HG03342 (cell line): ENCODE measurements around the gene PDE9A.
"Not testable (repeated sequence)": the region's sequence is repeated elsewhere in the genome, so short reads cannot be mapped to it uniquely, and the experiment has no call there.

Experiments
- ATAC-seq: cut with Tn5 transposase; IDR thresholded peaks from one replicate; pipeline ENCODE4 v1.9.1; 2021; ENCODE audit warnings: mild to moderate bottlenecking, moderate library complexity; ENCODE audit not compliant: unreplicated experiment

PDE9A gene

DNA sequence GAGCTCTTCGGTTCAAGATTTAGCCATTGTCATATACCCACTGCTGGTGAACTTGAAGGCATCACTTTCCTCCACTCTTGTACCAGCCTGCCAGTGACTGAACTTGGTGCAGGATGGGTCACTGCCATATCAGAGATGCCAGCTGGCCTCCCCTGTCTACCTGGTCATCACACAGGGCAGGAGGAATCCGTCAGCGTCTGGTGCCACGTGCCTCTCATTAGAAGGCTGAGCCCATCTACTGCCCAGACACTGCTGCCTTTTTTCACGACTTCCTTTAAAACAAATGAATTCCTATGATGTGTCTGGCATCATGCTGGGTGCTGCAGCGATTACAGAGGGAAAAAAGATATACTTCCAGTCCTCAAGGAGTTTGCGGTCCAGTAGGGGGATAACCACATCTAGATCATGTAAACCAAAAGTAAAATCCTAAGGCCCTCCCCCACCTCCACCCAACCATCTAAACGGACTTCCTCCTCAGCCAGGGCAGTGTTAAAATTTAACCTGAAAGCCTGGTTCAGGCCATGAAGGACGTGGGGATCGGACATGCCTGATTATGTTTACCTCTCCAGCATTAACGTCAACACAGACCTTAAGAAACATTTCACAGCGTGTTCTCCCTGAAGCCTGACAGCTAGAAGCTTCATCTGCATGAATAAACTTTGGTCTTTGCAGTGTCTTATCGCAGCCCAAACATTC, 29.2 kb upstream of the PDE9A start:
- ATAC-seq = no peak

DNA sequence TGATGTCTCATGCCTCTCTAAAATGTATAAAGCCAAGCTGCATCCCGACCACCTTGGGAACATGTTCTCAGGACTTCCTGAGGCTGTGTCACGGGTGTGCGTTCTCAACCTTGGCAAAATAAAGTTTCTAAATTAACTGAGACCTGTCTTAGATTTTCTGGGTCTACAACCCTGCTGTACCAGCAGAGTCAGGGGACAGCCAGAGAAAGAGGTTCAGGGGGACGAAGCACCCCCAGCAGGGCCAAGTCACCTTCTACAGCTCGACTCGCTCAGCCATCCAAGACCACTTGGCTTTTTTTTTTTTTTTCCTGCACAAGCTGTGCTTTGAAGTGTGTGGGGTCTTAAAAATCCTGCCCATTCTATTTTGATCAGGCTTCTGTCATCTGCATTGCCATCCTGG, 28.5 kb upstream of the PDE9A start:
- ATAC-seq = no peak

DNA sequence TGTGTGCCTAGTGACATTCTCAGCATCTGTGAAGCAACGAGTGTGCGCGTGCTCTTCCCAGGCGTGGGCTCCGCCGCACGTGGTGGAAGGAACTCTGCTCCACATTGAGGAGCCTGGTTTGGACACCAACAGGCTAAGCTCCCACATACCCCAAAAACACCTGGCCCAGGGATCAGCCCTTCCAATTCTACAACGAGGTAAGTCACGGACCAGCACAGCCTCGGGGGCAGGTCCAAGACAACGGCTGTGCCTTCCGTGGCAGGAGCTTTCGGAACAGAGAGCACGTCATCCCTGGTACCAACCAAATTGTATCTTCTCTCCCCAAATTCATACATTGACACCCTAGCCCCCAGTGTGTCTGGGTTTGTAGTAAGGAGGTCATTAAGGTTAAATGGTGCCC, 27.2 kb upstream of the PDE9A start:
- ATAC-seq = no peak

DNA sequence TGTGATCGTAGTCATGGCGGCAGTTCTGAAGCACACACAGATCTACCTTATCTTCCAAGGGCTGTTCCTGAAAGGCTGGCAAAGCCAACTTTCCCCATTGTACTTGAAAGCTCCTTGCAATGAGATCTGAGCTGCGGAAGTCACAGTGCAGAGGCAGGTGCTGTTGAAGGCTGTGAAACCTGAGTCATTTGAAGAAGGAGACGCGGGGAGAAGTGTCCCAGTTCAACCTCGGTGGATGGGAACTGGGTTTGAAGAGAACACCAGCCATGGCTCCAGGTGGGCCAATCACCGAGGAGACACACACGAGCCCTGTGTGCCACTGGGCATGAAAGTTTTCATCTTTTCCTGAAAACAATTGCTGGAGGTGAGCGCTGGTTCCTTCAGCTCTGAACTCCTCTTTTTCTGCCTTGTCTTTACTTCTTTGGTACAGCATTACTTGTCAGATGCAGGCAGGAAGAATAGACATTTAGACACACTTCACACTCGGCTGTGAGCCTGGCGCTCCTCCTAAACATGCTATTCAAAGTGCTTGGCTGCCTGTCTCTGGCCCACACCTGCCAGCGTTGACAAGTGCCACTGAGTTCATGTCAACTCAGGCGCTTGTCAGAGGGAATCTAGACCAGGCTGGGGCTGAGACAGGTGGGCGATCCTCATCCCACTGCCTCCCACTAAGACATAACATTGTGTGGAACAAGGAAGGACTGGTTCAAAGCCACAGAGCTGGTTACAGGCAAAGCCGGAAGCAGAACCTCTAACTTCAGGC, 25.7 kb upstream of the PDE9A start:
- no peak for ATAC-seq

DNA sequence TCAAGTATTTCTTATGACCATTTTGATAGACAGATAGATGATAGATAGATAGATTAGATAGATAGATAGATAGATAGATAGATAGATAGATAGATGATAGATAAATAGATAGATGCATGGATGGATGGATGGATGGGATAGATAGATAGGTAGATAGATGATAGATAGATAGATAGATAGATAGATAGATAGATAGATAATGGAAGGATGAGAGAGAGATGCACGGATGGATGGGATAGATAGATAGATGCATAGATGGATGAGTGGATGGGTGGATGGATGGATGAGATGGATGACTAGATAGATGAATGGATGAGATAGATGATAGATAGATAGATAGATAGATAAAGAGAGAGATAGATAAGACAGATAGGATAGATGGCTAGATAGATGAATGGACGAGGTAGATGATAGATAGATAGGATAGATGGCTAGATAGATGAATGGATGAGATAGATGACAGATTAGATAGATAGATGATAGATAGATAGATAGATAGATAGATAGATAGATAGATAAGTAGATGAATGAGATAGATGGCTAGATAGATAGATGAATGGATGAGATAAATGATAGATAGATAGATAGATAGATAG, 24.9 kb upstream of the PDE9A start:
- ATAC-seq = not testable (repeated sequence)

DNA sequence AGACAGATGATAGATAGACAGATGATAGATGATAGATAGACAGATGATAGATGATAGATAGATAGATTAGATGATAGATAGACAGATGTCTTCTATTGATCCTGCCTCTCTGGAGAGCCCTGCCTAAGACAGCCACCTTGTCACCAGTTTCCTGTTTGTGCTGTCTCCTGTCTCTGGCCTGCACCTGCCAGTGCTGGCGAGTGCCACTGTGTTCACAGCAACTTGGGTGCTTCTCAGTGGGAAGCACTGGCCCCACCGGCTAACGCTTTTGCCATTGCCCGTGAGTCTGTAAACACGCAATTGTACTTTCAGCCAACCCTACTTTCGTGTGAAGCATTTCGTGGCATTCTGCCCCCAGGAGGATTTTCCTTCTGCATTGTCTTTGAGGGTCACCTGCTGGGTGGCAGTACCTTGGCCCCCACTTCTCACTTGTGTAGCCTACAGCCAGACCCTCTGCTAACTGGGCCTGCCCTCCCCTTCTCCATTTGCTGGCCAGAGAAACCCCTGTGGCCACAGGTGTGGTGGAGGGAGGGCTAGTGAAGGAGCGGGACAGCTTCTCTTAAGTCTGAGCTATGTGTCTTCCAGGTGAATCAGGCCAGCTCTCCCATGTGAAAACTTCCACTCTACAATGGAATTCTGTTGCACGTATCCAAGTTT, 23.4 kb upstream of the PDE9A start:
- ATAC-seq = no peak

DNA sequence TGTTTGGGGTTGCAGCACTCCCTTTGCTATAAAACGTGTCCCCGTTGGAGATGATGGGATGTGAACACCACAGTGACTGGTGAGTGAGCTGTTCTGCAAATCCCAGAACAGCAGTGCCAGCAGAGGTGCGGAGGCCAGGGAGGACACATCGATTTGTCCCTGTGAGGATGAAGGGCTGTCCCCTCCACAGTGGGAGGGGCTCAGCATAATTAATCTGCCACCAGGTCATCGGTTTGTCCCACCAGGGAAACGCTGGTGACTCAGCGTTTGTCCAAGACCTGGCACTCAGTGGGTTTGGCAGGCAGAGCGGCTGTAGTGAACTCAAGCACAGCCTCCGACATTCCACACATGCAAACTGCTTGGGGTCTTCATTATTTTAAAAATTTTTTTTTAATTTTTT, 22.8 kb upstream of the PDE9A start:
- no peak for ATAC-seq

DNA sequence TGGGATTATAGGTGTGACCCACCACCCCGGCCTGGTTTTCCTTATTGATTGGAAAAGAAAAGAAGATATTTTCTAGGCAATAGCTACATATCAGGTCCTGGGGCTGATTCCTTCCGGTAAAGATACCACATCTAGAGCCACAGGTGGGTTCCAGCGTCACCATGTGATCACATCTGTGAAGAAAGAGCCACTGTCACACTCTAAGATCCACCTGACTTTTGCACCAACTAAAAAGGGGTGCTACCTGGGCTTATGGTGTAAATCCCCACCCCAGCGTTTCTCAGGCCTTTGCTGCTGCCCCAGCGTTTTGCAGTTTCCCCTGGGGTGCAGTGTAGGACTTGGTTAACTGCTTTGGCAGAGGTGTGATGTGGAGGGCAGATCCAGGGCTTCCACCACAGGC, 22.3 kb upstream of the PDE9A start:
- ATAC-seq = no peak

DNA sequence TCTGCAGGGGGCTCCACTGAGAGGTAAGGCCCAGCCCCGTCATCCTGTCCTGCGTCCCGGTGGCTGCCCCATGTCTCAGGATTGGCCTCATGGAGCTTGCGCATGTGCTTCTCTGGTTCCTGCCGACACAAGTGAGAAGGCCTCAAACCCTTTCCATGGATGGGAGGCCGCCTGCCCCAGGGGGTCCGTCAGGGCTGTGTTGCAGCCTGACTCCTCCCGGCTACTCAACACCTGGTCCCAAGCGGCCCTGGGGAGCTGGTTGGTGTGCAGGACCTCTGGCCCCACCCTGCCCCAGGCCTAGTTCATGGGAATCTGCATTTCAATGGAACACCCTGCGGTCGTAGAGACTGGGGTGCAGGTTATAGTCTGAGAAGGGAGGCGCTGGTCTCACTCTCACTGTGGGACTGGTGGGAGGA, 21.1 kb upstream of the PDE9A start:
- ATAC-seq = no peak

DNA sequence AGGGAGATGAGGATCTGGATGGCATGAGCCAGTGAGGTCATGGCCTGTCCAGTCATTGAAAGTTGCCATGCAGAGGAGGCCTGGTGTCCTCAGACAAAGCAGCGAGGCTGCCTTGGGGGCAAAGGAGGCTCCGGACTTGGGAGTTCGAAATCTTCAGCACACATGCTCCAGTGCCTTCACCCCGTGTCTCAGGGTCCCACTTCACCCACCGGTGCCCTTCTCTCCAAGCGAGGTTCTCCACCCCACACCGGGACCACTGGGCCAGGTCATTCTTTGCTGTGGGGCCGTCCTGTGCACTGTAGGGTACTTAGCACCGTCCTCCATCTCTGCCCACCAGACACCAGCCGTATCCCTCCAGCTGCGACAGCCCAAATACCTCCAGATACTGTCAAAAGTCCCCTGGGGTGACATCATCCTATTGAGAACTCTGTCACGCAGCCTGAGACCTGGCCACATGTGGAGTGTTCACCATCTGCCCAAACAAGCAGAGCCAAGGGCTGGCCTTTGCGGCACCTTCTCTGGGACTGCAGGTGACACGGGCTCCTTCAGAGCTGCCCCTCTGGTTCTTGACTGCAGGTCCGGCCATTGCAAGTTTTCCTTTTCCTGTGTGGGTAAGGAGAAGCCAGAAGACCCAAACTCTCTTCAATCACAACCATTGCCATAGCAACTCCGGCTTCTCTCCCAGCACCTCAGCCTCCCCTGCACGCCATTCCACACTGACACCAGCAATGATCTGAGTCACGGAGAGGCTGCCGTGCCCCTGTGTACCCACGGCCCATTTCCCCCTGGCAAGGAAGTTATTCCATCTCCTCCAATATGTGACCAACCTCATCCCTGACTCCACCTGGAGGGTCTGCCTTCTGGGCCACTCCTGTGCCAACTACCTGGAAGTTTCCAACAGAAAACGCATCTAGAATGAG, 20.4 kb upstream of the PDE9A start:
- ATAC-seq = no peak

DNA sequence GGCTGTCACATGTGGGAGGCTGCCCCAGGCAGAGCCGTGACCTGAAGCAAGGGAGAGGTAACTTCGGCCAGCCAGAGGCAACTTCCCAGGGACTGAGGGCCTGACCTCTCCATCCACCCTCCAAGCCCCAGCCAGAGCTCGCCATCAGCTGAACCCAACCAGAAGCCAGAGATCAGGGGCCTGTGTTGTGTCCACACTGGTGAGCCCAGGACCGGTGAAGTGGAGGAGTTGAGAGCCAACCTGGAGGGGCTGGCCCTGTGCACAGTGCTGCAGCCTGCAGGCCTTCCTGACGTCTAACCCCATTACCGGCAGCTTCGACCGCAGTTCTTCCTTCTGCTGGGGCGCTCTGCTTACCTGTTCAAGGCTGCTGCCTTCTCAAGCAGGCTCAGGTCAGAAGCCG, 19.6 kb upstream of the PDE9A start:
- ATAC-seq = no peak

DNA sequence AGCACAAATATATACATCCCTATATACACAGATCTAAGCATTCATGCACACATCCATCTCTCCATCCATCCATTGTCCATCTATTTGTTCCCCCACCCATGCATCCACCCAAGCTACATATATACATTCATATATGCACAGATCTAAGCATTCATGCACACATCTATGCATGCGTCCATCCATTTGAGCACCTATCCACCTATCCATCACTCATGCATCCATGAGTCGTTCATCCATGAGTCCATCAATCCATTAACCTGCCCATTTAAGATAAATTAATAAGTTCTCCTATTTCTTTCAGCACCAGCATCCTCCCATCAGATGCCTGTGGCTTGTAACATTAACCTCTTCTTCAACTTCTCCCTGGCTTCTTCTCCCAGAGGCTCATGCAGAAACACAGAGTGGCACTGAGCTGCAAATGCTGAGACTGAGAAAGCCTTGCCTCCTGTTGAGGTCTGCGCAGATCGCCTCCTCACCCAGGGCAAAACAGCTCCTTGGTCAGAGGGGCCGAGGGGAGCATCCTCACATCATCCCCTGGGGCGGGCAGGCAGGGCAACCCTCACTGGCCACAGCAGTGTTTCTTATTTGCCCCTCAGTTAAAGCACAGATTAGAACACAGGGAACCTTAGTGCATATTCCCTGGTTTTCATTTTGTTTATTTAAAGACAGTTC, 17.4 kb upstream of the PDE9A start:
- ATAC-seq = no peak

DNA sequence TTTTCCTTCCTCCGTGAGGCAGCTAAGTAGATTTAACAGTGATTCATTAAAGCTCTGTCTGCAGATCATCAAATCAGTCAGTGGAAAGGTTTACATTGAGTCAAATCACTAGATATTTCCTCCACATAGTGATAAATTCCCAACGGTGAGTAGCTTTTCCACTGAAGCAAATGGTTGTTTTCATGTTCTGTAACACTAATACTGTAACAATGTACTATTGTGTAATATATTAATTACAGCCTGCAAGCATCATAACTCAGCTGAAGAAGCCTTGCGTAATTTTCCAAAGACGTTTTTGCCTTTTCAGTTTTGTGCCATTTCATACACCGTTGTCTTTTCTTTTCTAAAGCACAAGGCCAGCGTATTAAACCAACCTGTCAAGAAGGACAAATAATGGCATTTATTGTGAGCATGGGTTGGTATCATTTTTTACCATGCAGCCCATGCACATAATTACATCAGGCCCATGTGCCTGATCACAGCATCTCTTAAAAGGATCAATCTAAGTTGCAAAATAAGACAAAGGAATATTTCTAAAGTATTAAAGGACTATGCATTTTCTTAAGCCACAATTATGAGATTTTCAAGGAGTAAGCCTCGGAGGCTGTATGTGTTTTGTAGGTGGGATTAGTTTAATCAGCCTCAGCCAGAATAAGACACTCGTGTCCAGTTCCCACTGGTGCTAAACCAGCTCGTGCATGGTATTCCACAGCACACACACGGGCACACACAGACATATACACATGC, 16.7 kb upstream of the PDE9A start:
- no peak for ATAC-seq

DNA sequence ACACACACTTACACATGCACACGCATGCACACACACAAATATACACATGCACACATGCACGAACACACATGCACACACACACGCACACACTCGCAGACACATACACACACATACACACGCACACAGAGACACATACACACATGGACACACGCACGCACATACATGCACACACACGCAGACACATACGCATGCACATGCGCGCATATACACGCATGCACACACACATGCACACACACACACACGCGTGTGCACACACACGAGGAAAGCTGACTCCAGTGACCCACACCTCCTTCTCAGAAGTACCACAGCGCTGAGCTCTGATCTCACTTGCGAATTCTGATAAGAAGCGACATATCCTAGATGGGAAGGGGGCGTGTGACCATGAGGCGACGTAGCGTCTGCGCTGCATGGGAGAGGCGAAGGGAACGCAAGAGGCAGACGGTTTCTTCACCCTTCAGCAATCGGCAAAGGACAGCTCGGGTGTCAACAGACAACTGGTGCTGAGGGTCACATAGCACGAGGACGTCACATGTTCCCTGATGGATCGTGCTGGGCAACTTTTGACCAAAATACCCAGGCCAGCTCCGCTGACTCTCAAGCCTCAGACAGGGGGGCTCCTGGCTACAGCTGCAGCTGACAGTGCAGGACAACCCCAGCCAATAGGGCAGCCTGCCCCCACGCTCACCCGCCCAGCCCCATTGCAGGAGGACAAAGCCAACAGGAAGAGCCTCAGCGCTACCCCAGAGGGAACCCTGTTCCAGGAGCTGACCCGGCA, 16.0 kb upstream of the PDE9A start:
- no peak for ATAC-seq

DNA sequence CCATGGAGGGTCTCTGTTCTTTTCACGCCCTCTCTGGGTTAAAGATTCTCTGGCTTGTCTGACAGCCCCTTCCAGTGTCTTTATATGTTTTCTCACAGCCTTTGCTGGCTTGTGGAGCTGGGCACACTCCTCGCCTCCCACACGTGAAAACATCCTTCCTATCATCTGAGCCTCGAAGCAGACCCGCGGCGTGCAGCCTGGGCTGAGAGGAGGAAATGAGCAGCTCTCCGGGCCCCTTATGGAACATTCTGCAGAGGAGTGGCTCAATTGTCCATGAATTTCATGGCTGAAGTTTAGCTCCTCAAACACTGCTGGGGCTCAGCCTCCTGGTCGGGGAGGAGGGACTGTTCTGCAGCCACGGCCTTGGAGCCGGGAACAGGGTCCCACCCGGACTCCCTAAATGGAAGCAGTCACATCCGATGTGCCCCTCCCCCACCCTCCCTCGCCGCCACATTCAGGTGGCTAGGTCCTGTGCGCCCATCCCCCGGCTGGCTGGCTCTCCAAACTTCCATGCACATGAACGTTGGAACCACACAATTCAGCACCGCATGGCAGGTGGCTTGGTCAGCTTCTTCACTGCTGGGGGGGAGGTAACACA, 15.1 kb upstream of the PDE9A start:
- no peak for ATAC-seq

DNA sequence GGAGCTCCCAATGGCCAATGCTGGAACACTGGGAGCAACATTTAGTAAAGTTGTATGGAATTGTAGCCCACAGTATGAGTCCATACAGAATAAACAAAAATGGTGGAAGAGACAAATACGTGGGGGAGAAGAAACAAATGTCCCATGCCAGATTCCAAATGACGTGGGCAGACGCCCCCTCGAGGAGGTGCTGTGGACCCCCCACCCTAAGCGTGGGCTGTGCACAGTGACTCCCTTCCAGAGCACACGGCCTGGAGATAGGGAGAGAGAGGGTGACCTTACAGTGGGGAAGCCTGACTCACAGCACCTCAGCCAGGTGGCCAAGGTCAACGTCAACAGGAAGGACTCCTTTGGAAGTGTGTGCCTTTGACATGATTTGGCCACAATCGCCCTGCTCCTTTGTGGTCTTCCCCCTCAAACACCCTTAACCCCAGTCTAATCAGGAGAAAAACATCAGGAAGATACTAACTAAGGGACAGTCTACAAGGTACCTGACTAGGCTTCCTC, 13.7 kb upstream of the PDE9A start:
- ATAC-seq = no peak

DNA sequence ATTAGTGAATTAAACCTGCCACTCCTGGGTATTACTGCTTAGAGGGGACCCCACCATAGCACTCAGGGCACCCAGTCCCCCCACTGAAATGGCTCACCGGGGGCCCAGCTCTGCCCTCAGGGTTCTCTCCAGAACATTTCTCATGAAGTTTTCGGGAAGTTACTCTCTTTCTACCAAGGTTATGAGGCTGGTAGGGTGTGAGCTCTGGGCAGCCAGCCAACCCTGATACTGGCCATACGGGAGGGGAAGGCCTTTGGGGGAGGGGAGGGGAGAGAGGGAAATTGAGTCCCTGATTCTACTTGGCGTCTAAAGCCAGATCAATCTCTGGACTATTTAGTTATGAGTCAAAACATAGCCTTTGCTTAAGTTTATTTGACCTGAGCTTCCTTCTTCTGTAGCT, 12.9 kb upstream of the PDE9A start:
- ATAC-seq = no peak
